Measurements from ENCODE around the gene CYREN. TPM values are rescaled to one million over a fixed set of nuclear protein-coding genes. Genes with fewer than 3 reads are reported as not detected.

Gene CYREN
- total and polyA plus RNA-seq, 2 experiments from 2014 or later, result 22.7 to 70.6 TPM

GRCh38 chr7:135210888-135211178 is 40.3 kb upstream of the CYREN start (continued):
- TF ChIP-seq JUNB (IDR thresholded peaks at IDR 0.05; ENCODE audit: unreplicated experiment) (no peak), CREB1 (CRISPR knock-in tag; IDR thresholded peaks at IDR 0.05; ENCODE audit: low read depth) (no peak), EZH2phosphoT487 (IDR thresholded peaks at IDR 0.05; ENCODE audit: unreplicated experiment) (no peak), POLR2AphosphoS5 (IDR thresholded peaks at IDR 0.05; ENCODE audit: low read depth) (no peak), CTCF (conservative IDR thresholded peaks at IDR 0.05; ENCODE audit: low read depth in 2 of 2) (no peak)

- no peak overlapping the region for H3K4me3 Mint-ChIP-seq
- H3K4me2 ChIP-seq, result no peak overlapping the region
Measured at GRCh38 chr7:135209225-135209834, 38.8 kb upstream of the CYREN start.

More at GRCh38 chr7:135209225-135209834, 38.8 kb upstream of the CYREN start:
- Histone ChIP-seq H3K27ac (ENCODE audit: low read depth) (no peak overlapping the region), H3K27me3 (ENCODE audit: insufficient read depth) (peaks cover 11% of the 10 kb centered on the region), H3K4me3 (no peak overlapping the region), H3K4me1 (ENCODE audit: insufficient read depth) (peaks cover 6% of the 10 kb centered on the region), H4K20me1 (replicated peaks; ENCODE audit: insufficient read depth) (no peaks in the 10 kb centered on the region), H3F3A (replicated peaks; ENCODE audit: low read depth) (no peaks in the 10 kb centered on the region), H3K36me3 (ENCODE audit: insufficient read depth) (no peaks in the 10 kb centered on the region), H2AFZ (no peak overlapping the region), H3K9me2 (ENCODE audit: insufficient read depth) (no peaks in the 10 kb centered on the region), H3K79me2 (replicated peaks; ENCODE audit: insufficient read depth) (no peaks in the 10 kb centered on the region)
- Mint-ChIP-seq H3K4me1 (peaks cover 4% of the 10 kb centered on the region; the same call in 2 of the 3 replicates), H3K27ac (no peak overlapping the region), H3K9me3 (no peaks in the 10 kb centered on the region), H3K36me3 (ENCODE audit: low read depth) (no peaks in the 10 kb centered on the region), H3K27me3 (ENCODE audit: insufficient read depth, low read depth, poor library complexity) (peaks cover 16% of the 10 kb centered on the region)
- DNase-seq (ENCODE audit: low spot score), result no peak
- TF ChIP-seq REST (IDR thresholded peaks at IDR 0.05; ENCODE audit: unreplicated experiment) (no peak), NANOG (IDR thresholded peaks at IDR 0.05; ENCODE audit: borderline replicate concordance) (no peak), JUNB (IDR thresholded peaks at IDR 0.05; ENCODE audit: unreplicated experiment) (no peak), CTCF (conservative IDR thresholded peaks at IDR 0.05; ENCODE audit: low read depth in 2 of 2) (no peak), ETS1 (IDR thresholded peaks at IDR 0.05) (no peak)
- ATAC-seq, result no peak
